HepG2 (cell line): ENCODE measurements around the gene HOXD1. TPM values are rescaled to one million over a fixed set of nuclear protein-coding genes. Genes with fewer than 3 reads are reported as not detected.

Source experiments
- ATAC-seq: fragments of 200-7000 bp; cut with Tn5 transposase; 3 replicates; pipeline ENCODE4 v1.9.1; 2020; ENCODE audit warnings: mild to moderate bottlenecking, moderate library complexity
- BruUV-seq: library from RNA; stranded (reverse); fragments of 400-500 nt; replicated peaks from 2 replicates; lab custom pipeline; 2021; lab: Mats Ljungman, UMichigan
- CTCF ChIA-PET: fragments of 300-600 bp; formaldehyde crosslinking; extraction: SDS; loops from one replicate; lab custom pipeline; 2021; ENCODE audit warnings: low total read pairs, inconsistent platforms, low intra/inter-chr PET ratio; lab: Yijun Ruan, JAX
- POLR2A ChIA-PET: fragments of 350-600 bp; sonication (Branson Sonifier 250); formaldehyde crosslinking; loops from one replicate; lab custom pipeline; 2020; ENCODE audit warnings: antibody characterized with exemption, inconsistent platforms; lab: Yijun Ruan, JAX
- DNase-seq: peaks from one replicate; pipeline ENCODE4 v3.0.0-alpha.2; 2015; ENCODE audit warnings: low spot score
- FAIRE-seq: peaks from 3 replicates; lab custom pipeline; 2011; peaks lifted over from hg19 to GRCh38; lab: Jason Lieb, UNC
- H2AFZ ChIP-seq: one replicate; pipeline ENCODE4 v1.6.1; 2011; ENCODE audit warnings: low read length, inconsistent platforms
- H3K27ac ChIP-seq: fragments of 300-600 bp; 3 replicates; pipeline ENCODE4 v1.8.0; 2011; ENCODE audit warnings: mixed run types, mild to moderate bottlenecking, mixed read lengths, low read length, inconsistent platforms; ENCODE audit not compliant: insufficient read depth; ENCODE audit errors: extremely low read length
- H3K27me3 ChIP-seq, 2 experiments: fragments of 200-600 bp in 1 of 2; 2 replicates in 1 of 2; 3 replicates in 1 of 2; pipeline versions ENCODE4 v1.6.0 to v1.8.0; 2011; ENCODE audit warnings: low read length in 2 of 2, mild to moderate bottlenecking in 2 of 2, moderate library complexity in 2 of 2, inconsistent platforms in 1 of 2; ENCODE audit not compliant: insufficient read depth in 2 of 2, control insufficient read depth in 1 of 2
- H3K36me3 ChIP-seq, 2 experiments: fragments of 200-600 bp in 1 of 2; replicated peaks in 1 of 2; 2 replicates in 1 of 2; 3 replicates in 1 of 2; pipeline versions ENCODE4 v1.5.1 to v1.8.0; 2011; ENCODE audit warnings: low read length in 2 of 2, inconsistent platforms in 1 of 2; ENCODE audit not compliant: insufficient read depth in 2 of 2, control insufficient read depth in 1 of 2
- H3K4me1 ChIP-seq: 2 replicates; pipeline ENCODE4 v1.5.1; 2012; ENCODE audit warnings: low read length, inconsistent platforms; ENCODE audit not compliant: insufficient read depth
- H3K4me2 ChIP-seq: 2 replicates; pipeline ENCODE4 v1.6.0; 2011; ENCODE audit warnings: low read depth, low read length, inconsistent platforms
- H3K4me3 ChIP-seq, 3 experiments: fragments of 200-600 bp in 1 of 3; sonication (generic), shearing (Covaris generic) in 1 of 3; replicated peaks in 1 of 3; 2 replicates each; pipeline ENCODE4 v1.5.1; 2011 to 2016; ENCODE audit warnings: low read length in 3 of 3, inconsistent platforms in 2 of 3, low read depth in 2 of 3, mild to moderate bottlenecking in 2 of 3, control low read depth in 1 of 3, mixed read lengths in 1 of 3; ENCODE audit not compliant: insufficient read depth in 1 of 3
- H3K79me2 ChIP-seq: one replicate; pipeline ENCODE4 v1.6.1; 2011; ENCODE audit warnings: low read length, inconsistent platforms; ENCODE audit not compliant: insufficient read depth
- H3K9ac ChIP-seq: 2 replicates; pipeline ENCODE4 v1.6.0; 2011; ENCODE audit warnings: mild to moderate bottlenecking, low read depth, low read length, inconsistent platforms; ENCODE audit not compliant: insufficient read depth
- H3K9me3 ChIP-seq: 2 replicates; pipeline ENCODE4 v1.5.1; 2012; ENCODE audit warnings: mild to moderate bottlenecking, low read length
- H4K20me1 ChIP-seq: 2 replicates; pipeline ENCODE4 v1.6.0; 2011; ENCODE audit warnings: inconsistent platforms, mild to moderate bottlenecking, low read length, moderate library complexity; ENCODE audit not compliant: insufficient read depth
- GATA4 ChIP-seq: sonication (generic); IDR thresholded peaks from 2 replicates; pipeline ENCODE4 v1.6.1; 2016; ENCODE audit warnings: antibody characterized with exemption, low read depth, borderline replicate concordance
- JUN ChIP-seq: sonication (generic); formaldehyde crosslinking; IDR thresholded peaks from 2 replicates; pipeline ENCODE4 v1.4.0; 2020; ENCODE audit warnings: mild to moderate bottlenecking, missing genetic modification reagents
- SALL1 ChIP-seq: sonication (generic); formaldehyde crosslinking; IDR thresholded peaks from 2 replicates; pipeline ENCODE4 v1.8.0; 2022; ENCODE audit warnings: mild to moderate bottlenecking, missing genetic modification reagents
- XRCC5 ChIP-seq: fragments of 200-400 bp; formaldehyde crosslinking; optimal IDR thresholded peaks from 2 replicates; pipeline ENCODE3; 2017; ENCODE audit warnings: mild to moderate bottlenecking, low read length
- ZNF24 ChIP-seq: fragments of 450-650 bp; IDR thresholded peaks from 2 replicates; pipeline ENCODE4 v1.6.1; 2017; ENCODE audit warnings: antibody characterized with exemption, mild to moderate bottlenecking
- ZNF333 ChIP-seq: sonication (generic); formaldehyde crosslinking; IDR thresholded peaks from 2 replicates; pipeline ENCODE4 v1.4.0; 2020; ENCODE audit warnings: mild to moderate bottlenecking, missing genetic modification reagents, borderline replicate concordance
- ZNF572 ChIP-seq: sonication (generic); formaldehyde crosslinking; IDR thresholded peaks from 2 replicates; pipeline ENCODE4 v1.5.1; 2020; ENCODE audit warnings: mild to moderate bottlenecking, missing genetic modification reagents
- WGBS: methylation state at CpG from one replicate; pipeline ENCODE4 v1.1.6; 2017; ENCODE audit warnings: low lambda C conversion rate; 5-methylcytosine and 5-hydroxymethylcytosine counted together
- in situ Hi-C: cut with HindIII; loops from 2 replicates; pipeline ENCODE4 v1.10.0; 2017; ENCODE audit warnings: low pct_unique_long_range_greater_than_20kb; ENCODE audit not compliant: extremely low pct_ligation_motif_present
- intact Hi-C: fragments of 100-400 bp; cut with micrococcal nuclease; formaldehyde crosslinking; loops from one replicate; pipeline ENCODE4 v1.10.0; 2022; ENCODE audit not compliant: unreplicated experiment
- polyA plus RNA-seq, 8 experiments: library from polyadenylated mRNA; depleted of rRNA in 3 of 8; stranded (reverse) in 7 of 8; unstranded in 1 of 8; fragments of >200 nt; fragmentation: Illumina TruSeq in 4 of 8; extraction: Trizol in 4 of 8; gene quantifications; 2 replicates each; pipeline versions ENCODE4 v1.2.1 to v1.2.3, GENCODE V29; 2011 to 2016; ENCODE audit warnings: low read depth in 4 of 8, missing spikeins in 1 of 8, mixed read lengths in 1 of 8; ENCODE audit not compliant: insufficient read depth in 1 of 8
- total RNA-seq, 5 experiments: library from RNA; depleted of rRNA; stranded (reverse); fragments of >200 nt; fragmentation: Illumina TruSeq; extraction: Trizol; gene quantifications; 2 replicates each; pipeline ENCODE4 v1.2.3, GENCODE V29; 2016; ENCODE audit warnings: low read depth in 1 of 5
- TF ChIP-seq, protein P1 (sequence below): sonication (generic); formaldehyde crosslinking; IDR thresholded peaks from 2 replicates; pipeline ENCODE4 v1.4.0; 2020; ENCODE audit warnings: missing genetic modification reagents
- TF ChIP-seq, protein P2 (sequence below): sonication (generic); formaldehyde crosslinking; IDR thresholded peaks from 2 replicates; pipeline ENCODE4 v1.4.0; 2020; ENCODE audit warnings: missing genetic modification reagents

Gene HOXD1
- total and polyA plus RNA-seq, 2 of the 13 experiments (the other 11 are each of a cell fraction or from before 2014, with no cell fraction given) = 10.0 to 22.3 TPM

DNA sequence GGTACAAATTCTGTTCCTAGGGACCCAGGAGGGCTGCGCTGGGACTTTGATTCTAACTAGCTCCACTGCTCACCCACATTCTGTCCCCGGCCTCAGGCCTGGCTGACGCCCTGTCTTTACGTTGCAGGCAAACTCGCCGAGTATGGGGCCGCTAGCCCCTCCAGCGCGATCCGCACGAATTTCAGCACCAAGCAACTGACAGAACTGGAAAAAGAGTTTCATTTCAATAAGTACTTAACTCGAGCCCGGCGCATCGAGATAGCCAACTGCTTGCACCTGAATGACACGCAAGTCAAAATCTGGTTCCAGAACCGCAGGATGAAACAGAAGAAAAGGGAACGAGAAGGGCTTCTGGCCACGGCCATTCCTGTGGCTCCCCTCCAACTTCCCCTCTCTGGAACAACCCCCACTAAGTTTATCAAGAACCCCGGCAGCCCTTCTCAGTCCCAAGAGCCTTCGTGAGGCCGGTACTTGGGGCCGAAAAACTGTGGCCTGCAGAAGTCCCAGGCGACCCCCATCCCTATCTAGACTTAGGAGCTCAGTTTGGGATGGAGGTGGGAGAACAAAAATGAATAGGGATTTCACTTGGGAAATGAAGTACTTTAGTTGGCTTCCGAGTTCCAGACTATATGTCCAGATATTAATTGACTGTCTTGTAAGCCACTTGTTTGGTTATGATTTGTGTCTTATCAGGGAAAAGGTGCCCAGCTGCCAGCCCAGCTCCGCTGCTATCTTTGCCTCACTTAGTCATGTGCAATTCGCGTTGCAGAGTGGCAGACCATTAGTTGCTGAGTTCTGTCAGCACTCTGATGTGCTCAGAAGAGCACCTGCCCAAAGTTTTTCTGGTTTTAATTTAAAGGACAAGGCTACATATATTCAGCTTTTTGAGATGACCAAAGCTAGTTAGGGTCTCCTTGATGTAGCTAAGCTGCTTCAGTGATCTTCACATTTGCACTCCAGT, 1.5 kb downstream of the HOXD1 start (continued):
- TF ChIP-seq, protein P1, sequence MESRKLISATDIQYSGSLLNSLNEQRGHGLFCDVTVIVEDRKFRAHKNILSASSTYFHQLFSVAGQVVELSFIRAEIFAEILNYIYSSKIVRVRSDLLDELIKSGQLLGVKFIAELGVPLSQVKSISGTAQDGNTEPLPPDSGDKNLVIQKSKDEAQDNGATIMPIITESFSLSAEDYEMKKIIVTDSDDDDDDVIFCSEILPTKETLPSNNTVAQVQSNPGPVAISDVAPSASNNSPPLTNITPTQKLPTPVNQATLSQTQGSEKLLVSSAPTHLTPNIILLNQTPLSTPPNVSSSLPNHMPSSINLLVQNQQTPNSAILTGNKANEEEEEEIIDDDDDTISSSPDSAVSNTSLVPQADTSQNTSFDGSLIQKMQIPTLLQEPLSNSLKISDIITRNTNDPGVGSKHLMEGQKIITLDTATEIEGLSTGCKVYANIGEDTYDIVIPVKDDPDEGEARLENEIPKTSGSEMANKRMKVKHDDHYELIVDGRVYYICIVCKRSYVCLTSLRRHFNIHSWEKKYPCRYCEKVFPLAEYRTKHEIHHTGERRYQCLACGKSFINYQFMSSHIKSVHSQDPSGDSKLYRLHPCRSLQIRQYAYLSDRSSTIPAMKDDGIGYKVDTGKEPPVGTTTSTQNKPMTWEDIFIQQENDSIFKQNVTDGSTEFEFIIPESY (CRISPR knock-in tag) = 0 out of 2 replicates have a peak, but pooled peaks have one; percentile 19

DNA sequence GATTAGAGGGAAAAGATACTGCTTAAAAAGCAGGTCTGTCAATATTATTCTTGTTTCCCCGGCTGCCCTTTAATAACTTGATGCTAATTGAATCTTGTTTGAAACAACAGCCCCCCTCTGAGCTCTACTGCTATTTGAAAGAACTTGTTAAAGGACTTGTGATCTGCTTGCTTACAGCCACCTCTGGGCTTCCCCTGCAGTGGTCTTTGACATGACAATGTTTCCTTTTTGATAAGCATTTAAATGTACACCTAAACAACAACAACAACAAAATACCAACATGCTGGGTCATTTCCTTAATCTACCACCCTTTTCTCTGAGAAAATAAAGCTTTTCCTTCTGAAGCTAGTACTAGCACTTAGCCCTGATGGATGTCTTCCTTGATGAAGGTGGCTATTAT, 3.9 kb downstream of the HOXD1 start:
- Histone ChIP-seq H3K9me3 (no peaks in the 10 kb centered on the region), H3K79me2 (no peaks in the 10 kb centered on the region), H3K36me3 (no peaks in the 10 kb centered on the region), H2AFZ (no peak overlapping the region), H3K9ac (no peak overlapping the region), H3K27me3 (peaks cover 0 to 24% of the 10 kb centered on the region in 2 experiments; a peak in 2 of 5 replicates), H4K20me1 (no peaks in the 10 kb centered on the region), H3K4me3 (no peak overlapping the region), H3K4me1 (peaks cover 50% of the 10 kb centered on the region), H3K4me2 (no peak overlapping the region), H3K27ac (no peak overlapping the region)
- no peak for DNase-seq
- ChIA-PET POLR2A (no interaction called here), CTCF (no interaction called here)
- intact Hi-C loops = no loop called here
- no TSS peak for BruUV-seq
- in situ Hi-C loops = no loop called here
- no peak for ATAC-seq
- WGBS = 14% methylated on average over 1 of the region's 1 CpG
- FAIRE-seq = no peak
- no peak for TF ChIP-seq JUN (CRISPR knock-in tag)
- TF ChIP-seq ZNF572 (CRISPR knock-in tag) = no peak
- no peak for TF ChIP-seq XRCC5
- no peak for TF ChIP-seq ZNF24
- TF ChIP-seq, protein P2, sequence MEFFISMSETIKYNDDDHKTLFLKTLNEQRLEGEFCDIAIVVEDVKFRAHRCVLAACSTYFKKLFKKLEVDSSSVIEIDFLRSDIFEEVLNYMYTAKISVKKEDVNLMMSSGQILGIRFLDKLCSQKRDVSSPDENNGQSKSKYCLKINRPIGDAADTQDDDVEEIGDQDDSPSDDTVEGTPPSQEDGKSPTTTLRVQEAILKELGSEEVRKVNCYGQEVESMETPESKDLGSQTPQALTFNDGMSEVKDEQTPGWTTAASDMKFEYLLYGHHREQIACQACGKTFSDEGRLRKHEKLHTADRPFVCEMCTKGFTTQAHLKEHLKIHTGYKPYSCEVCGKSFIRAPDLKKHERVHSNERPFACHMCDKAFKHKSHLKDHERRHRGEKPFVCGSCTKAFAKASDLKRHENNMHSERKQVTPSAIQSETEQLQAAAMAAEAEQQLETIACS (CRISPR knock-in tag) = no peak
- no peak for TF ChIP-seq GATA4
- TF ChIP-seq ZNF333 (CRISPR knock-in tag) = no peak
- TF ChIP-seq SALL1 (CRISPR knock-in tag) = no peak
